Thoracic aorta (tissue), 2 donors: ENCODE measurements around the gene RECQL5. TPM values are rescaled to one million over a fixed set of nuclear protein-coding genes. Genes with fewer than 3 reads are reported as not detected.

Source experiments
- ATAC-seq: fragments of 150-250 bp; one replicate; pipeline ENCODE4 v1.8.0; 2017; ENCODE audit warnings: low read depth; ENCODE audit not compliant: insufficient number of reproducible peaks, low FRiP score
- DNase-seq: peaks from one replicate; pipeline ENCODE4 v3.0.0-alpha.2; 2020; ENCODE audit warnings: low spot score
- H3K27ac ChIP-seq, 2 donors: fragments of 200-600 bp; sonication (generic); 1 replicate in 1 of 2; 2 replicates in 1 of 2; pipeline ENCODE4 v1.5.1; 2016; ENCODE audit warnings: mild to moderate bottlenecking in 2 of 2, moderate library complexity in 2 of 2
- H3K27me3 ChIP-seq: fragments of 200-600 bp; sonication (generic); replicated peaks from 2 replicates; pipeline ENCODE4 v1.6.0; 2016; ENCODE audit warnings: mild to moderate bottlenecking; ENCODE audit not compliant: insufficient read depth
- H3K36me3 ChIP-seq: fragments of 200-600 bp; sonication (generic); one replicate; pipeline ENCODE4 v1.5.1; 2016
- H3K4me1 ChIP-seq, 2 donors: fragments of 200-600 bp; sonication (generic); 1 replicate in 1 of 2; 2 replicates in 1 of 2; pipeline versions ENCODE4 v1.5.1 to v1.6.0; 2016; ENCODE audit warnings: low read depth in 2 of 2, mild to moderate bottlenecking in 1 of 2; ENCODE audit not compliant: control insufficient read depth in 1 of 2
- H3K4me3 ChIP-seq: fragments of 200-600 bp; sonication (generic); 2 replicates; pipeline ENCODE4 v1.5.1; 2016; ENCODE audit warnings: mild to moderate bottlenecking
- H3K9me3 ChIP-seq: fragments of 200-600 bp; sonication (generic); 2 replicates; pipeline ENCODE4 v1.5.1; 2016
- total RNA-seq, 2 donors: library from RNA; depleted of rRNA; stranded (reverse); fragments of >200 nt; gene quantifications; one replicate each; pipeline versions ENCODE4 v1.1.0 to v1.2.3, GENCODE V29; 2016
- TF ChIP-seq, protein P1 (sequence below): fragments of 200-600 bp; sonication (generic); IDR thresholded peaks from one replicate; pipeline ENCODE4 v1.5.1; 2019; ENCODE audit warnings: antibody characterized with exemption

RECQL5 gene
- total RNA-seq, 2 donors from 2014 or later, result 12.6 to 29.9 TPM

DNA sequence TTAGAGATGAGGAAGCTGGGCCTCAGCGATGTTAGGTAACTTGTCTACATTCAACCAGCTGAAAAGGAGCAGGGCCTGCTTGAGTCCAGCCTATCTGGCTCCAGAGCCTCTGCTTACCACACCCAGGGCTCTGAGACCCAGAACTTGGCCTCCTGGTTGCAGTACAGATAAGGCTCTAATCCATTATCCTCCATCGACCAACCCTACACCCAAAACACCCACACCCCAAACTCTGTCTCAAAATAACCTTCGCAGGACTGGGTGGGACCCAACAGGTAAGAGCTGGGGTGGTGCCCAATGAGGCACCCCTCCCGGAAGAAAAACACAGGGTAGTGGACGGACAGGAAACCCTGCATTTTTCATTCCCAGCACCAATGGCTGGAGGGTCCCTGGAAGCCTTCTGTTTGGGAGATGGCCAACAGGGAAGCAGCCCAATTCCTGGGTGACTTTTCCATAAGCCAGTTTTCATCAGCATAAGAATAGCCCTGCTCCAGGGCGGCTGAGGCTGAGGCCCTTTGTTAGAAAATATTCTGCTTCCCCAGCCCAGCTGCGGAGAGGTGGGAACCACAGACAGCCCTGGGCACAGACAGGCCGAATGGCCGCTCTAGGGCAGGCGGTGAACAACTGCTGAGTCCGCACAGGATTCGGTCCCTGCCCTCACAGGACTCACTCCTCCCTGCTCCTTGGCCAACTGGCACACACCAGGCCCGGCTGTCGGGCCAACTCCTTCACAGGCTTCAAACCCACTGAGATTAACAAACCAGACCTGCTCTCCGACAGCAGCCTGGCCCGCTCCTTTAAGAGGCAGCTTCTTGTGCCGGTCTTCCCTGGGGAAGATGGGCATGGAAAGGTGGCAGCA is 23.9 kb downstream of the RECQL5 start:
- ATAC-seq, result no peak
- no peaks in the 10 kb centered on the region for H3K27me3 ChIP-seq
- TF ChIP-seq, protein P1, sequence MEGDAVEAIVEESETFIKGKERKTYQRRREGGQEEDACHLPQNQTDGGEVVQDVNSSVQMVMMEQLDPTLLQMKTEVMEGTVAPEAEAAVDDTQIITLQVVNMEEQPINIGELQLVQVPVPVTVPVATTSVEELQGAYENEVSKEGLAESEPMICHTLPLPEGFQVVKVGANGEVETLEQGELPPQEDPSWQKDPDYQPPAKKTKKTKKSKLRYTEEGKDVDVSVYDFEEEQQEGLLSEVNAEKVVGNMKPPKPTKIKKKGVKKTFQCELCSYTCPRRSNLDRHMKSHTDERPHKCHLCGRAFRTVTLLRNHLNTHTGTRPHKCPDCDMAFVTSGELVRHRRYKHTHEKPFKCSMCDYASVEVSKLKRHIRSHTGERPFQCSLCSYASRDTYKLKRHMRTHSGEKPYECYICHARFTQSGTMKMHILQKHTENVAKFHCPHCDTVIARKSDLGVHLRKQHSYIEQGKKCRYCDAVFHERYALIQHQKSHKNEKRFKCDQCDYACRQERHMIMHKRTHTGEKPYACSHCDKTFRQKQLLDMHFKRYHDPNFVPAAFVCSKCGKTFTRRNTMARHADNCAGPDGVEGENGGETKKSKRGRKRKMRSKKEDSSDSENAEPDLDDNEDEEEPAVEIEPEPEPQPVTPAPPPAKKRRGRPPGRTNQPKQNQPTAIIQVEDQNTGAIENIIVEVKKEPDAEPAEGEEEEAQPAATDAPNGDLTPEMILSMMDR, result no peak
- no peaks in the 10 kb centered on the region for H3K9me3 ChIP-seq
- no peaks in the 10 kb centered on the region for H3K4me1 ChIP-seq
- peaks cover 6% of the 10 kb centered on the region for H3K36me3 ChIP-seq
- no peak overlapping the region for H3K27ac ChIP-seq
- no peak for DNase-seq
- no peak overlapping the region for H3K4me3 ChIP-seq

DNA sequence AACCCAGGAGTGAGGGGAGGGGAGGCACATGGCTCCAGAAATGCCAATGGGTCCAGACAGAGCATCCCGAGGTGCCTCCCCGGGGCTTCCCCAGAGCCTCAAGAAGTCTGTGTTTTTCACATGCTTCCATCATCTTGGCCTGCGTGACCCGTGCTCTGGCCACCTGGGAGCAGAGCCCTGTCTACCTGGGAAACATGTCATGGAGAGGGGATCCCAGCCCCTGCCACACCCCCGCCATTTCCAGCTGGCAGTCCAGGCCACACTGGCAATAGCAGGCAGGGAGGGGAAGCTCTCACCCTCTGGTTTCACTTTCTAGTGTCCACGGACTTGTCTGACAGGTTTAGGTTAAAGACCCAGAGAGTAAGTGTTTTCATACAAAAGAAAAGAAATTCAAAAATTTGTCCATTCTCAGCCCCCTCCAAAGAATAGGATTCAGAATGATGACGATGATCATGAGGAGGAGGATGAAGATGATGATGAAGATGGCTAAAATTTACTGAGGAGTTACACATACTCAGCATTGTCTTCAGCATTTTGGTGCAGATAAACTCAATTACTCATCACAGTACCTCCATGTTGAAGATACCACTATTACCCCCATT is 24.7 kb downstream of the RECQL5 start:
- H3K9me3 ChIP-seq, result no peaks in the 10 kb centered on the region
- TF ChIP-seq, protein P1, result no peak
- DNase-seq, result no peak
- no peaks in the 10 kb centered on the region for H3K27me3 ChIP-seq
- H3K4me1 ChIP-seq, result no peaks in the 10 kb centered on the region
- peaks cover 4% of the 10 kb centered on the region for H3K36me3 ChIP-seq
- H3K4me3 ChIP-seq, result no peak overlapping the region
- no peak overlapping the region for H3K27ac ChIP-seq
- ATAC-seq, result no peak

DNA sequence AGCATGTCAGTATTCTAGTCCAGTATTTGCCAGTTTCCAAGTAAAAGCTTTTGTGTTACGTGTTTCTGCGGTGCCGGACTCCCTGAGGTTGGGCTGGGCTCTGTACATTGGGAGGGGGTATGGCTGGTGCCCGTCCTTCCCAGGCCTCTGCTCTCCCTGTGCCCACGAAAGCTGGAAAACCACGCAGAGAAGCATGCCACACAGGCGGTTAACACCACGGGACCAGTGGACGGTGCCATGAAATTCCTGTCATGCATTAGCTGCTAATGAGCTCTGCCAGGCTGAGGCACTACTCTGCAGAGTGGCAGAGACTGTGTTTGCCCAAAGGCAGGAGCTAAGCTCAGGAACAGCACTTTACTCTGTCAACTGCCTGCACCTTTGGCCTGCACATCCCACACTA is 25.6 kb downstream of the RECQL5 start:
- H3K9me3 ChIP-seq, result no peaks in the 10 kb centered on the region
- no peaks in the 10 kb centered on the region for H3K36me3 ChIP-seq
- H3K4me3 ChIP-seq, result no peak overlapping the region
- H3K4me1 ChIP-seq, result no peaks in the 10 kb centered on the region
- DNase-seq (no peak), ATAC-seq (no peak)
- H3K27me3 ChIP-seq, result no peaks in the 10 kb centered on the region
- TF ChIP-seq, protein P1, result no peak
- H3K27ac ChIP-seq, result no peak overlapping the region

DNA sequence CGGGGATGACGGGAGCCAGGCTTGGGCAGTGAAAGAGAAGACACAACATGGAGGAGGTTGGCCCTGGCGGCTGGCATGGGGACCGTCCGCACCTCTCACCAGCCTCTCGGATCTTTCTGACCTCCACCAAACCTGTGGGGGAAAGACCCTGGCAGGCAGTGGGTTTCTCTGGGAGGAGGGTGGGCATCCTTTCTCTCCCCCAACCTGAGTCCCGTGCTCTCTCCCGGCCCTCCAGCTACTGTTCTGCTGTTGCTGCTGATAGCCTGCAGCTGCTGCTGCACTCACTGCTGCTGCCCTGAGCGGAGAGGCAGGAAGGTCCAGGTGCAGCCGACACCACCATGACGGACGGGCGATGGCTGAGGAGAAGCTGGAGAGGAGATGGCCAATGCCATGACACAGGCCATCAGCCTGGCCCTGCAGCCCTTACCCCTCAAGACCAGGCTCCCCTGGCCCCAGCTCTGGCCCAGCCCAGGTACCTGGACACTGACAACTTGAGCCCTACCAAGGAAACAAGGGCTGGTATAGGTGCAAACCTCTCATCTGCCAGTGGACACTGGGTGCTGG is 26.3 kb downstream of the RECQL5 start:
- DNase-seq (no peak), ATAC-seq (no peak)
- Histone ChIP-seq H3K36me3 (no peaks in the 10 kb centered on the region), H3K4me3 (no peak overlapping the region), H3K27me3 (no peaks in the 10 kb centered on the region), H3K4me1 (no peaks in the 10 kb centered on the region), H3K9me3 (no peaks in the 10 kb centered on the region), H3K27ac (no peak overlapping the region)
- TF ChIP-seq, protein P1, result no peak
